D721Med (cell line): Measurements from ENCODE around the gene EFTUD2.

Experiments
- DNase-seq: peaks from one replicate; pipeline ENCODE4 v3.0.0; 2011; ENCODE audit warnings: low spot score; ENCODE audit not compliant: insufficient read length
- FAIRE-seq: peaks from 2 replicates; lab custom pipeline; 2011; peaks lifted over from hg19 to GRCh38; lab: Jason Lieb, UNC
- TF ChIP-seq, protein P1 (sequence below): IDR thresholded peaks from 2 replicates; pipeline ENCODE4 v1.5.1; 2012; ENCODE audit warnings: mild to moderate bottlenecking, control low read depth; ENCODE audit not compliant: insufficient read depth; ENCODE audit errors: missing control alignments

EFTUD2 gene

DNA sequence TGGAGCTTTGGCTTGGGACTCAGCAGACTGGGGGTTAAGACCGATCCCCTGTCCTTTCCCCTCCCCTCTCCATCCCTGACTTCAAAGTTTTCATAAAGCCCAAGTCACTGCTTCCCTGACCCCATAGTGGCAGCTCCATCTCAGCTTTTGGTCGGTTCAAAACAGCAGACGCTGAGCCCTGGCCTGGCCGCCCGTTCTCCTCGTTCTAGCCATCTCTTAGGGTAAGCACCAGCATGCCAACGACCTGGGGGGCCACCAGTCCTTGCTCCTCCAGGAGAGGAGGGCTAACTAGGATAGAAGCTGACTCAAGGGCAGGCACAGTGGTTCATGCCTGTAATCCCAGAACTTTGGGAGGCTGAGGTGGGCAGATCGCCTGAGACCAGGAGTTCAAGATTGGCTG lies 53.0 kb downstream of the EFTUD2 start:
- TF ChIP-seq, protein P1, sequence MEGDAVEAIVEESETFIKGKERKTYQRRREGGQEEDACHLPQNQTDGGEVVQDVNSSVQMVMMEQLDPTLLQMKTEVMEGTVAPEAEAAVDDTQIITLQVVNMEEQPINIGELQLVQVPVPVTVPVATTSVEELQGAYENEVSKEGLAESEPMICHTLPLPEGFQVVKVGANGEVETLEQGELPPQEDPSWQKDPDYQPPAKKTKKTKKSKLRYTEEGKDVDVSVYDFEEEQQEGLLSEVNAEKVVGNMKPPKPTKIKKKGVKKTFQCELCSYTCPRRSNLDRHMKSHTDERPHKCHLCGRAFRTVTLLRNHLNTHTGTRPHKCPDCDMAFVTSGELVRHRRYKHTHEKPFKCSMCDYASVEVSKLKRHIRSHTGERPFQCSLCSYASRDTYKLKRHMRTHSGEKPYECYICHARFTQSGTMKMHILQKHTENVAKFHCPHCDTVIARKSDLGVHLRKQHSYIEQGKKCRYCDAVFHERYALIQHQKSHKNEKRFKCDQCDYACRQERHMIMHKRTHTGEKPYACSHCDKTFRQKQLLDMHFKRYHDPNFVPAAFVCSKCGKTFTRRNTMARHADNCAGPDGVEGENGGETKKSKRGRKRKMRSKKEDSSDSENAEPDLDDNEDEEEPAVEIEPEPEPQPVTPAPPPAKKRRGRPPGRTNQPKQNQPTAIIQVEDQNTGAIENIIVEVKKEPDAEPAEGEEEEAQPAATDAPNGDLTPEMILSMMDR = no peak
- FAIRE-seq (no peak), DNase-seq (no peak)

- TF ChIP-seq, protein P1 = no peak
- FAIRE-seq = no peak
- no peak for DNase-seq
Observed at GRCh38 chr17:44844390-44844830, 54.8 kb downstream of the EFTUD2 start.

DNA sequence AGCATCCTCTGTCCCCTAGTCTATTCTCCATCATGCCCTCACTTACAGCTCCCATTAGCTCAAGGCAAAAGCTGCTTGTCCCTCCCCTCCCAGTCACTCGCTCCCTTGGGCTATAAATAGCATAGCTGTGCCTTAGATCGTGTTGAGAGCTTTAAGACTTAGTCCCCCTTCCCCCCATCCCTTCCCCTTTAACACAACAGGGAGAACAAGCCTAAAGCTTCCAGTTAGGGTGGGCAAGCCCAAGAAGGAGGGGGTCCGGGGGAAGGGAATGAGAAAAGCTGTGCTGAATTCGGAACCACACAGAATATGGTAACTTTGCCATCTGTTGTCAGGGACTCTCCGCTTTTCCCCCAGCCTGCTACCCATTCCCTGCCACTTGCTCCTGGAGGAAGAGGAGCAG lies 56.5 kb downstream of the EFTUD2 start:
- DNase-seq = no peak
- no peak for FAIRE-seq
- TF ChIP-seq, protein P1 = no peak

GRCh38 chr17:44840936-44841335 lies 58.3 kb downstream of the EFTUD2 start:
- no peak for DNase-seq
- TF ChIP-seq, protein P1 = no peak
- FAIRE-seq = no peak

GRCh38 chr17:44840274-44840673 lies 59.0 kb downstream of the EFTUD2 start:
- FAIRE-seq = no peak

GRCh38 chr17:44837196-44837595 lies 62.0 kb downstream of the EFTUD2 start:
- FAIRE-seq (no peak), DNase-seq (no peak)
- TF ChIP-seq, protein P1 = no peak

More at GRCh38 chr17:44840274-44840673, 59.0 kb downstream of the EFTUD2 start:
- TF ChIP-seq, protein P1 = no peak
- DNase-seq = no peak

GRCh38 chr17:44832805-44833204 lies 66.4 kb downstream of the EFTUD2 start:
- TF ChIP-seq, protein P1 = no peak
- FAIRE-seq (no peak), DNase-seq (no peak)
